Heart right ventricle (tissue), 16 donors: ENCODE results near the gene CPXM2. TPM values are rescaled to one million over a fixed set of nuclear protein-coding genes. Genes with fewer than 3 reads are reported as not detected.
"Not testable (repeated sequence)": the region's sequence is repeated elsewhere in the genome, so short reads cannot be mapped to it uniquely, and the experiment has no call there.

Source experiments
- ATAC-seq, 8 donors: fragments of 200-7000 bp; cut with Tn5 transposase; one replicate each; pipeline ENCODE4 v1.9.1; 2020; ENCODE audit warnings: mild to moderate bottlenecking in 8 of 8, moderate library complexity in 8 of 8, moderate number of reproducible peaks in 1 of 8
- DNase-seq, 2 donors: peaks; one replicate each; pipeline ENCODE4 v3.0.0-alpha.2; 2020
- H3K27ac ChIP-seq, 10 donors: fragments of 200-600 bp; sonication (generic) in 2 of 10; one replicate each; pipeline versions ENCODE4 v1.5.0 to v1.8.0; 2020 to 2022; ENCODE audit warnings: mild to moderate bottlenecking in 3 of 10
- H3K27me3 ChIP-seq, 7 donors: fragments of 200-600 bp; one replicate each; pipeline ENCODE4 v1.8.0; 2021 to 2022; ENCODE audit warnings: mild to moderate bottlenecking in 2 of 7
- H3K36me3 ChIP-seq, 9 donors: fragments of 200-600 bp; sonication (generic) in 1 of 9; one replicate each; pipeline versions ENCODE4 v1.5.0 to v1.8.0; 2020 to 2022; ENCODE audit warnings: mild to moderate bottlenecking in 2 of 9
- H3K4me1 ChIP-seq, 9 donors: fragments of 200-600 bp; sonication (generic) in 1 of 9; one replicate each; pipeline versions ENCODE4 v1.5.0 to v1.8.0; 2020 to 2022; ENCODE audit warnings: mild to moderate bottlenecking in 4 of 9
- H3K4me3 ChIP-seq, 10 donors: fragments of 200-600 bp; sonication (generic) in 2 of 10; one replicate each; pipeline versions ENCODE4 v1.5.0 to v1.8.0; 2020 to 2022; ENCODE audit warnings: mild to moderate bottlenecking in 7 of 10, moderate library complexity in 2 of 10
- H3K9me3 ChIP-seq, 11 donors: fragments of 200-600 bp in 10 of 11; sonication (generic) in 2 of 11; one replicate each; pipeline versions ENCODE4 v1.5.0 to v1.8.0; 2013 to 2022; ENCODE audit warnings: mild to moderate bottlenecking in 2 of 11, control low read depth in 1 of 11, moderate library complexity in 1 of 11
- CTCF ChIP-seq, 9 donors: fragments of 200-600 bp; sonication (generic) in 2 of 9; IDR thresholded peaks; one replicate each; pipeline versions ENCODE4 v1.5.0 to v1.8.0; 2021 to 2022; ENCODE audit warnings: antibody characterized with exemption in 9 of 9, mild to moderate bottlenecking in 5 of 9, moderate library complexity in 1 of 9
- WGBS, 2 donors: extraction: QIAGEN DNeasy Blood & Tissue Kit; methylation state at CpG; one replicate each; pipeline ENCODE4 v1.1.7; 2013; ENCODE audit warnings: inconsistent platforms in 1 of 2; 5-methylcytosine and 5-hydroxymethylcytosine counted together
- intact Hi-C, 10 donors: fragments of 100-400 bp; cut with DNase I; formaldehyde crosslinking; loops; one replicate each; pipeline versions ENCODE4 v1.11.1 to v1.14.2; 2022
- polyA plus RNA-seq, 2 donors: library from polyadenylated mRNA; stranded (reverse); fragments of 200-250 nt; gene quantifications; one replicate each; pipeline ENCODE4 v1.2.3, GENCODE V29; 2013
- total RNA-seq, 10 donors: library from RNA; stranded (reverse); fragmentation: NEBNext Ultra II Directional in 3 of 10; extraction: Animal tissue kit (Norgen Biotek cat#: 25700) in 3 of 10; gene quantifications; one replicate each; pipeline versions ENCODE4 v1.2.1 to v1.2.4, GENCODE V29; 2021 to 2023
- donor health status: Arrhythmogenic right ventricular cardiomyopathy.
- donor health status: ischemic (EF 13 %, LVEDD 7.1; RV severe dilation, severe dysfunction).
- donor health status: healthy with polysubstance abuse.
- donor health status: DM: no; HTN: yes; CAD: no.
- donor health status: DM: no; HTN: no; CAD: no.
- donor health status: ischemic (EF 25% LVEDD 6.9; RV normal size, moderate dysfunction).
- donor health status: ischemic (EF 25% LVEDD 5.7; RV mildly dilated, moderate dysfunction).
- donor health status: healthy.
- donor health status: DM: yes; HTN: yes; CAD: no.
- donor health status: Ischemic cardiomyopathy.
- donor health status: ischemic (EF 35%, LVEDD 5.7; RV mildly dilated, moderate dysfunction).
- donor health status: nonischemic (EF 11% LVEDD 7.7; RV severe dilation, severe dysfunction).
- donor health status: DM: yes; HTN: yes; CAD: no.
- donor health status: PGD.
- donor health status: ischemic (EF 29% LVEDD 5.4; RV normal size, mild dysfunction).
- donor health status: nonischemic (EF 23%, LVEDD 6.1; RV moderate dilation, normal function).

The CPXM2 gene
- total and polyA plus RNA-seq, 12 donors: 2.0 to 9.8 (median 3.8) TPM

- H3K27me3 ChIP-seq: peaks cover 0 to 5% (median 0%) of the 10 kb centered on the region in 7 donors
- ATAC-seq (no peak), DNase-seq (no peak)
- no peaks in the 10 kb centered on the region for H3K36me3 ChIP-seq
- peaks cover 0 to 8% (median 0%) of the 10 kb centered on the region in 9 donors for H3K4me1 ChIP-seq
- peaks cover 0 to 9% (median 0%) of the 10 kb centered on the region in 11 donors for H3K9me3 ChIP-seq
- no peak for TF ChIP-seq CTCF (IDR thresholded peaks at IDR 0.05)
- H3K4me3 ChIP-seq: no peak overlapping the region
- H3K27ac ChIP-seq: no peak overlapping the region
- intact Hi-C loops: no loop called here
- 81 to 88% methylated on average over 5 of the region's 5 CpGs for WGBS, 2 donors
These were observed 149.9 kb downstream of the CPXM2 start for GRCh38 chr10:123741711-123742110.

- Histone ChIP-seq H3K36me3 (no peaks in the 10 kb centered on the region), H3K4me3 (no peak overlapping the region), H3K27me3 (peaks cover 0 to 5% (median 0%) of the 10 kb centered on the region in 7 donors), H3K4me1 (peaks cover 0 to 8% (median 0%) of the 10 kb centered on the region in 9 donors), H3K9me3 (peaks cover 0 to 14% (median 0%) of the 10 kb centered on the region in 11 donors), H3K27ac (no peak overlapping the region)
- WGBS, 2 donors: 61 to 72% methylated on average over 7 of the region's 7 CpGs
- ATAC-seq (no peak), DNase-seq (no peak)
- TF ChIP-seq CTCF (IDR thresholded peaks at IDR 0.05): no peak
- intact Hi-C loops: no loop called here
These were observed 150.5 kb downstream of the CPXM2 start for GRCh38 chr10:123741146-123741545.

- DNase-seq, ATAC-seq, H3K36me3 ChIP-seq, intact Hi-C loops, H3K27me3 ChIP-seq, H3K4me1 ChIP-seq, H3K4me3 ChIP-seq, H3K27ac ChIP-seq: not testable (repeated sequence)
- WGBS, 2 donors: 88 to 92% methylated on average over 4 of the region's 4 CpGs
- H3K9me3 ChIP-seq: peaks cover 0 to 24% (median 5%) of the 10 kb centered on the region in 11 donors
These were observed 154.7 kb downstream of the CPXM2 start for GRCh38 chr10:123736917-123737316.

- 72 to 74% methylated on average over 6 of the region's 6 CpGs for WGBS, 2 donors
- ATAC-seq (no peak), DNase-seq (no peak)
- Histone ChIP-seq H3K27ac (no peak overlapping the region), H3K27me3 (peaks cover 0 to 5% (median 0%) of the 10 kb centered on the region in 7 donors), H3K36me3 (no peaks in the 10 kb centered on the region), H3K9me3 (peaks cover 0 to 8% (median 0%) of the 10 kb centered on the region in 11 donors), H3K4me1 (no peaks in the 10 kb centered on the region), H3K4me3 (no peak overlapping the region)
- TF ChIP-seq CTCF (IDR thresholded peaks at IDR 0.05): no peak
- intact Hi-C loops: no loop called here
These were observed 162.1 kb downstream of the CPXM2 start for GRCh38 chr10:123729523-123729922.

DNA sequence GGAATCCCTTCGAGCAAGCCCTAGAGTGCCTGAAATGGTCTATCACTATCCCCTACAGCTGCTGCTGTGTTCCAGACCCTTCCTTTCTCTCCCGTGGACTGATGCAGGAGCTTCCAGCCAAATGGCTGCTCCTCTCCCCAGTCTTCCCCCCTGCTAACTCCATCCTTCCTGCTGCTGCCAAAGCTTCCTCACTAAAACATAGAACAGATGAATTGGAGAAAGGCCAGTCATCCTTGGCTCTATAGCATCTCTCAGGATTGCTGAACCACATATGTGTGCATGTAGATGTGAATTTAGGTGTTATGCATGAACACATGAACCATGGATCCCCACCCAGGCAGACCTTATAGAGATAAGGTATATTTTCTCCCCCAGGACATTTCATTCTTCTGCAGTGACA is 164.8 kb downstream of the CPXM2 start:
- no peak for TF ChIP-seq CTCF (IDR thresholded peaks at IDR 0.05)
- 84 to 86% methylated on average over 2 of the region's 2 CpGs for WGBS, 2 donors
- intact Hi-C loops: no loop called here
- H3K36me3 ChIP-seq: no peaks in the 10 kb centered on the region
- H3K27ac ChIP-seq: no peak overlapping the region
- H3K4me3 ChIP-seq: no peak overlapping the region
- no peak for ATAC-seq
- DNase-seq: no peak
- no peaks in the 10 kb centered on the region for H3K4me1 ChIP-seq
- H3K9me3 ChIP-seq: peaks cover 0 to 4% (median 0%) of the 10 kb centered on the region in 11 donors
- peaks cover 0 to 8% (median 0%) of the 10 kb centered on the region in 7 donors for H3K27me3 ChIP-seq
